Loucy (cell line): ENCODE measurements around the gene ATAD5.
"Not testable (repeated sequence)": the region's sequence is repeated elsewhere in the genome, so short reads cannot be mapped to it uniquely, and the experiment has no call there.

Source experiments
- H2AFZ ChIP-seq: fragments of 200-600 bp; sonication (generic); 2 replicates; pipeline ENCODE4 v1.6.0; 2016; ENCODE audit warnings: antibody characterized with exemption, mild to moderate bottlenecking, low read length, moderate library complexity
- H3F3A ChIP-seq: fragments of 200-600 bp; 2 replicates; pipeline ENCODE4 v1.6.0; 2016; ENCODE audit warnings: antibody characterized with exemption, low read depth, mild to moderate bottlenecking
- H3K27me3 ChIP-seq: fragments of 200-600 bp; sonication (generic); 2 replicates; pipeline ENCODE4 v1.6.1; 2014; ENCODE audit warnings: low read length, mild to moderate bottlenecking; ENCODE audit not compliant: insufficient read depth, poor library complexity, severe bottlenecking
- H3K36me3 ChIP-seq: fragments of 200-600 bp; sonication (generic); 2 replicates; pipeline ENCODE4 v1.6.1; 2016; ENCODE audit warnings: low read length; ENCODE audit not compliant: insufficient read depth
- H3K4me1 ChIP-seq: fragments of 200-600 bp; sonication (generic); 2 replicates; pipeline ENCODE4 v1.5.1; 2014; ENCODE audit warnings: low read length, mild to moderate bottlenecking; ENCODE audit not compliant: insufficient read depth, poor library complexity, severe bottlenecking
- H3K4me2 ChIP-seq: fragments of 200-600 bp; sonication (generic); 2 replicates; pipeline ENCODE4 v1.6.0; 2014; ENCODE audit warnings: antibody characterized with exemption, low read length, low read depth, mild to moderate bottlenecking; ENCODE audit not compliant: poor library complexity, severe bottlenecking
- H3K4me3 ChIP-seq: fragments of 200-600 bp; sonication (generic); 2 replicates; pipeline ENCODE4 v1.5.1; 2014; ENCODE audit warnings: low read length, mild to moderate bottlenecking, mixed read lengths; ENCODE audit not compliant: poor library complexity, severe bottlenecking
- H3K79me2 ChIP-seq: fragments of 200-600 bp; sonication (generic); 2 replicates; pipeline ENCODE4 v1.6.1; 2014; ENCODE audit warnings: low read length; ENCODE audit not compliant: insufficient read depth
- H3K9ac ChIP-seq: fragments of 200-600 bp; sonication (generic); 2 replicates; pipeline ENCODE4 v1.6.0; 2014; ENCODE audit warnings: mild to moderate bottlenecking, low read depth, low read length, moderate library complexity; ENCODE audit not compliant: poor library complexity, severe bottlenecking
- H3K9me2 ChIP-seq: fragments of 200-600 bp; sonication (generic); replicated peaks from 2 replicates; pipeline ENCODE4 v1.6.1; 2016; ENCODE audit warnings: low read depth, low read length, mixed read lengths
- H3K9me3 ChIP-seq: fragments of 200-600 bp; sonication (generic); 2 replicates; pipeline ENCODE4 v1.6.1; 2014; ENCODE audit warnings: mild to moderate bottlenecking, antibody characterized with exemption, low read length, low read depth; ENCODE audit not compliant: insufficient read depth
- H4K20me1 ChIP-seq: fragments of 200-600 bp; sonication (generic); 2 replicates; pipeline ENCODE4 v1.6.0; 2014; ENCODE audit warnings: antibody characterized with exemption, low read length, mild to moderate bottlenecking; ENCODE audit not compliant: insufficient read depth, poor library complexity, severe bottlenecking
- EZH2phosphoT487 ChIP-seq: fragments of 200-600 bp; IDR thresholded peaks from 2 replicates; pipeline ENCODE4 v1.6.1; 2018; ENCODE audit warnings: antibody characterized with exemption, mild to moderate bottlenecking, moderate library complexity, borderline replicate concordance
- TF ChIP-seq, protein P1 (sequence below): fragments of 200-600 bp; sonication (generic); conservative IDR thresholded peaks from 2 replicates; pipeline ENCODE4 v1.5.1; 2014; ENCODE audit warnings: mild to moderate bottlenecking, antibody characterized with exemption, low read length

ATAD5 gene

DNA sequence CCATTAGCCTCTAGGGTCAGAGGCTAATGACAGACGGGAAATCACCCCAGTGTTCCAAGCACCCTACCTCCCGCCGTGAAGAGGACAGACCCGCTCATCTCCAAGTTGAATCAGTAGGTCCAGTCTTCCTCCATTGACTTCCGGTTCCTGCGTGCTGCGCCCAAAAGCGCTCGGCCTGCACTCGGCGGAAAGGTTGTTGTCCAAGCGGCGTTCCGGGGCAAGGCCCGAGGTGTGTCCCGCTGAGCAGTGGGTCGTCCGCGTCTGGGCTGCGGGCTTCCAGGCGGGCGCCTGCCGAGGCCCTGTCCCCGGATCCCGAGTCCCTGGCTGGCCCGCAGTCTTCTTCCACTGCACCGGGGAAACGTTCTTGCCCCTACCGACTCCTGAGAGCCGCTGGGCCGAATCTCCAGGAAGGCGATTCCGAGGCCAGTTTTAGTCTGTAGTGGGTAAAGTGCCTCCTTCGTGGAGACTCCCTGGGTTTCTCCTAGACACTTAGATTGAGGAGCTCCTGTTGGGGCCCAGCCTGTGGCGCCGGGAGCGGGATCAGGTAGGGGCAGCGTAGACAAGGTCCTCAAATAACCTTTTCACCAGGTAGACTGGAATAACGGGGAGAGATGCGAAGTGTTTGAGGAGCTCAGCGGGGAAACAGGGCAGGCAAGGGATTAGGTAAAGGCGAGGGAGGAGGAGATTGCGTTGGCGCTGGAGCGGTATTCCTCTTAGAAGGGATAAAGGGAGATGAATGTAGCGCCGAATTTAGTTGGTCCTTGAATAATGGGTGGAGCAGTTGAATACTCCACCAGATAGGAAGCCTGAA is 74.5 kb downstream of the ATAD5 start, which contains the start of gene TEFM:
Gene TEFM, minus strand, starts transcription at position 138 of the 811 bp plus-strand sequence. Its CDS starts 40 bp downstream, at position 98.
- H2AFZ ChIP-seq, result peak within 1 kb of the TSS; percentile 99
- TF ChIP-seq, protein P1, sequence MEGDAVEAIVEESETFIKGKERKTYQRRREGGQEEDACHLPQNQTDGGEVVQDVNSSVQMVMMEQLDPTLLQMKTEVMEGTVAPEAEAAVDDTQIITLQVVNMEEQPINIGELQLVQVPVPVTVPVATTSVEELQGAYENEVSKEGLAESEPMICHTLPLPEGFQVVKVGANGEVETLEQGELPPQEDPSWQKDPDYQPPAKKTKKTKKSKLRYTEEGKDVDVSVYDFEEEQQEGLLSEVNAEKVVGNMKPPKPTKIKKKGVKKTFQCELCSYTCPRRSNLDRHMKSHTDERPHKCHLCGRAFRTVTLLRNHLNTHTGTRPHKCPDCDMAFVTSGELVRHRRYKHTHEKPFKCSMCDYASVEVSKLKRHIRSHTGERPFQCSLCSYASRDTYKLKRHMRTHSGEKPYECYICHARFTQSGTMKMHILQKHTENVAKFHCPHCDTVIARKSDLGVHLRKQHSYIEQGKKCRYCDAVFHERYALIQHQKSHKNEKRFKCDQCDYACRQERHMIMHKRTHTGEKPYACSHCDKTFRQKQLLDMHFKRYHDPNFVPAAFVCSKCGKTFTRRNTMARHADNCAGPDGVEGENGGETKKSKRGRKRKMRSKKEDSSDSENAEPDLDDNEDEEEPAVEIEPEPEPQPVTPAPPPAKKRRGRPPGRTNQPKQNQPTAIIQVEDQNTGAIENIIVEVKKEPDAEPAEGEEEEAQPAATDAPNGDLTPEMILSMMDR, result no peak
- no peak for TF ChIP-seq EZH2phosphoT487
- H3K9ac ChIP-seq, result peak within 1 kb of the TSS; percentile 95

DNA sequence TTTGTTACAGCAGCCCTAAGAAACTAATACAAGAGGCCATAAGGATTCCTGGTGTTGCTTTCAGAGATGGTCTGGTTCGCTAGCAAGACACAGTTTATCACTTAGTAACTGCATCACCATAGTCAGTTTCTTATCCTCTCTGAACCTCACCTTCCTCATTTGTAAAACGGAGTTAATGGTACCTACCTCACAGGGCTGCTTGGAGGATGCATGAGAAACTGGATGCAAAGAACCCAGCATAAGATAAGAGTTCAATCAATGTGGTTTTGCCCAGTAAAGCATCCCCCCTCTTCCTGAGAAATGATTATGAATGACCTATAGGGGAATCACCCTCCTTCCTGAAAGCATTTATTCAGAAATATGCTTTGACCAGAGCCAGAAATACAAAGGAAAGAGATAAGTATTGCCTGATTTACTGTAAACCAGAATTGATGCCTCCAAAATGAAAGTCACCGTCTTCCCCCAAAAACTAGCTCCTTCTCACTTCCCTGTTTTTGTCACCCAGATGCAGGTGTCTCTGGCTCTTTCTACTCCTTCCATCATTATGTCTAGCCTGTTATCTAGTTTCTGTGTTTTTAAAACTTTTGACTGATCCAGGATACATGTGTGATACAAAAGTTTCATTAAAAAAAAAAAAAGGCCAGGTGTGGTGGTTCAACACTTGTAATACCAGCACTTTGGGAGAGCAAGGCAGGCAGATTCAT is 77.1 kb downstream of the ATAD5 start:
- Histone ChIP-seq H3K36me3 (no peaks in the 10 kb centered on the region), H3F3A (no peaks in the 10 kb centered on the region), H4K20me1 (no peaks in the 10 kb centered on the region), H3K9me3 (no peaks in the 10 kb centered on the region), H3K27me3 (no peaks in the 10 kb centered on the region), H3K4me1 (peaks cover 16% of the 10 kb centered on the region), H2AFZ (no peak overlapping the region), H3K4me3 (no peak overlapping the region), H3K9ac (no peak overlapping the region), H3K9me2 (no peaks in the 10 kb centered on the region), H3K4me2 (no peak overlapping the region), H3K79me2 (peaks cover 30% of the 10 kb centered on the region)
- no peak for TF ChIP-seq EZH2phosphoT487
- TF ChIP-seq, protein P1, result no peak

More for the DNA sequence above, 74.5 kb downstream of the ATAD5 start, which contains the start of gene TEFM:
- no peaks in the 10 kb centered on the region for H3K27me3 ChIP-seq
- peaks cover 20% of the 10 kb centered on the region for H3K4me1 ChIP-seq
- H3K4me2 ChIP-seq, result peak within 1 kb of the TSS; percentile 100
- H3K79me2 ChIP-seq, result peaks cover 39% of the 10 kb centered on the region
- no peaks in the 10 kb centered on the region for H3K9me3 ChIP-seq
- peak within 1 kb of the TSS; percentile 98 for H3K4me3 ChIP-seq
- H4K20me1 ChIP-seq, result no peaks in the 10 kb centered on the region
- no peaks in the 10 kb centered on the region for H3K36me3 ChIP-seq
- no peaks in the 10 kb centered on the region for H3F3A ChIP-seq
- H3K9me2 ChIP-seq, result no peaks in the 10 kb centered on the region

DNA sequence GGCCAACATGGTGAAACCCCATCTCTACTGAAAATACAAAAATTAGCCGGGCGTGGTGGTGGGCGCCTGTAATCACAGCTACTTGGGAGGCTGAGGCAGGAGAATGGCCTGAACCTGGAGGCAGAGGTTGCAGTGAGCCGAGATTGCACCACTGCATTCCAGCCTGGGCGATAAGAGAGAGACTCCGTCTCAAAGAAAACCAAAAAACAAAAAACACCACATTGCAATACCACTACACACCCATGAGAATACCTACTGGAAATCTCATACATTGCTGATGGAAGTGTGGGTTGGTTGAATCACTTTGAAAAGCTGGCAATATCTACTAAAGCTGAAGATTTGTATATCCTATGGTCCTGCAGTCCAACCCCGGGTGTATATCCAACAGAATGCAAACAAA is 78.4 kb downstream of the ATAD5 start:
- not testable (repeated sequence) for H3K4me2 ChIP-seq, H3K9ac ChIP-seq, H3K36me3 ChIP-seq, H3K9me2 ChIP-seq, H3K27me3 ChIP-seq, H4K20me1 ChIP-seq, H2AFZ ChIP-seq, H3K9me3 ChIP-seq, H3K4me3 ChIP-seq, H3F3A ChIP-seq
- Histone ChIP-seq H3K4me1 (peaks cover 16% of the 10 kb centered on the region), H3K79me2 (peaks cover 21% of the 10 kb centered on the region)
